Measurements from ENCODE around the gene SAE1. TPM values are rescaled to one million over a fixed set of nuclear protein-coding genes. Genes with fewer than 3 reads are reported as not detected.
A peak's percentile ranks its signal among the peaks of the same experiment; 100 is the strongest.

The SAE1 gene
- total and polyA plus RNA-seq, 12 donors: 19.0 to 77.6 (median 49.7) TPM

DNA sequence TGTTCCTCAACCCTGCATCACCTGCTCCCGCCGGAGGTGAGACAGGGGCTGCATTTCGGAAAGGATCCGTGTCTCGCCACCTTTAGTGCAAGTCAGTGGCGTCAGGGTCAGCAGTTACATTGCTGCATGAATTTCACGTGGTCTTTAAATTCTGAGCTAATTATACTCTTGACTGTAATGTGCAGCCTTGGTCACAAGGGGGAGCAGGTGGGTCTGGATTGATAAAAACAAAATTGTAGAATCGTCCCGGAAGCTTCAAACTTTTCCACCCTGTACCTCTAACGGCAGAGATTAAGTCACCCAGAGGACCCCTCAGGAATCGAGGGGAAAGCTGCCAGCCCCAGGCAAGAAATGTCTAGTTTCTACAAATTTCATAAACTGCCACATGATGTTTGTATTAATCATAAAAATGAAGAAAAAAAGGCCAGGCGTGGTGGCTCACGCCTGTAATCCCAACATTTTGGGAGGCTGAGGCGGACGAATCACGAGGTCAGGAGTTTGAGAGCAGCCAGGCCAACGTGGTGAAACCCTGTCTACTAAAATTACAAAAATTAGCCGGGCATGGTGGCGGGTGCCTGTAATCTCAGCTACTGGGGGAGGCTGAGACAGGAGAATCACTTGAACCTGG, 80.2 kb downstream of the SAE1 start:
- Histone ChIP-seq H3K4me3 (no peak overlapping the region), H3K27ac (peak overlapping the region in 1 of 5 donors; percentile 13), H3K4me1 (replicated peaks in 1 of 2) (peaks cover 3 to 8% of the 10 kb centered on the region in 2 donors), H3K27me3 (no peaks in the 10 kb centered on the region), H3K9me3 (replicated peaks in 1 of 3) (no peaks in the 10 kb centered on the region), H3K36me3 (replicated peaks in 1 of 2) (peaks cover 0 to 18% of the 10 kb centered on the region in 2 donors)
- WGBS, 4 donors: 26 to 34% (median 31%) methylated on average over 16 to 19 of the region's 19 CpGs
- intact Hi-C loops (cut with DNase I): no loop called here
- DNase-seq: peak; percentile 79 to 95 (median 89)
- no peak for TF ChIP-seq POLR2A (IDR thresholded peaks at IDR 0.05)
- TF ChIP-seq, protein P1, sequence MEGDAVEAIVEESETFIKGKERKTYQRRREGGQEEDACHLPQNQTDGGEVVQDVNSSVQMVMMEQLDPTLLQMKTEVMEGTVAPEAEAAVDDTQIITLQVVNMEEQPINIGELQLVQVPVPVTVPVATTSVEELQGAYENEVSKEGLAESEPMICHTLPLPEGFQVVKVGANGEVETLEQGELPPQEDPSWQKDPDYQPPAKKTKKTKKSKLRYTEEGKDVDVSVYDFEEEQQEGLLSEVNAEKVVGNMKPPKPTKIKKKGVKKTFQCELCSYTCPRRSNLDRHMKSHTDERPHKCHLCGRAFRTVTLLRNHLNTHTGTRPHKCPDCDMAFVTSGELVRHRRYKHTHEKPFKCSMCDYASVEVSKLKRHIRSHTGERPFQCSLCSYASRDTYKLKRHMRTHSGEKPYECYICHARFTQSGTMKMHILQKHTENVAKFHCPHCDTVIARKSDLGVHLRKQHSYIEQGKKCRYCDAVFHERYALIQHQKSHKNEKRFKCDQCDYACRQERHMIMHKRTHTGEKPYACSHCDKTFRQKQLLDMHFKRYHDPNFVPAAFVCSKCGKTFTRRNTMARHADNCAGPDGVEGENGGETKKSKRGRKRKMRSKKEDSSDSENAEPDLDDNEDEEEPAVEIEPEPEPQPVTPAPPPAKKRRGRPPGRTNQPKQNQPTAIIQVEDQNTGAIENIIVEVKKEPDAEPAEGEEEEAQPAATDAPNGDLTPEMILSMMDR (IDR thresholded peaks at IDR 0.05): peak; percentile 74 to 93 (median 88)

DNA sequence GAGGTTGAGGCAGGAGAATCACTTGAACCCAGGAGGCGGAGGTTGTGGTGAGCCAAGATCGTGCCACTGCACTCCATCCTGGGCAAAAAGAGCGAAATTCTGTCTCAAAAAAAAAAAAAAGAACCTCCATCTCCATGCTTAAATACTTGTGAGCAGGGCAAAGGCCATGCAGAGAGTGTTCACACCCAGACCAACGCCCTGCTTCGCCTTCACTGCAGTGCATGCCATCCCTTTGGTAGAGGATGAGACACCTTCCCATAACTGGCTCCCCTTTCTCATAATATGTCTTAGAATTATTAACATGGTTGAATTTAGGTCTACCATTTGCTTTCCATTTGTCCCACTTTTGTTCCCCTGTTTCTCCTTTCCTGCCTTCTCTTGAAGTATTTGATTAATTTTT, 84.9 kb downstream of the SAE1 start:
- no peaks in the 10 kb centered on the region for H3K27me3 ChIP-seq
- peaks cover 0 to 2% of the 10 kb centered on the region in 2 donors for H3K36me3 ChIP-seq (replicated peaks in 1 of 2)
- TF ChIP-seq POLR2A (IDR thresholded peaks at IDR 0.05): no peak
- TF ChIP-seq, protein P1 (IDR thresholded peaks at IDR 0.05): no peak
- no peaks in the 10 kb centered on the region for H3K9me3 ChIP-seq (replicated peaks in 1 of 3)
- WGBS, 4 donors: 89 to 99% (median 97%) methylated on average over 5 of the region's 5 CpGs
- intact Hi-C loops (cut with DNase I): no loop called here
- DNase-seq: no peak
- H3K27ac ChIP-seq: no peak overlapping the region
- H3K4me1 ChIP-seq (replicated peaks in 1 of 2): peaks cover 3 to 5% of the 10 kb centered on the region in 2 donors
- H3K4me3 ChIP-seq: no peak overlapping the region

DNA sequence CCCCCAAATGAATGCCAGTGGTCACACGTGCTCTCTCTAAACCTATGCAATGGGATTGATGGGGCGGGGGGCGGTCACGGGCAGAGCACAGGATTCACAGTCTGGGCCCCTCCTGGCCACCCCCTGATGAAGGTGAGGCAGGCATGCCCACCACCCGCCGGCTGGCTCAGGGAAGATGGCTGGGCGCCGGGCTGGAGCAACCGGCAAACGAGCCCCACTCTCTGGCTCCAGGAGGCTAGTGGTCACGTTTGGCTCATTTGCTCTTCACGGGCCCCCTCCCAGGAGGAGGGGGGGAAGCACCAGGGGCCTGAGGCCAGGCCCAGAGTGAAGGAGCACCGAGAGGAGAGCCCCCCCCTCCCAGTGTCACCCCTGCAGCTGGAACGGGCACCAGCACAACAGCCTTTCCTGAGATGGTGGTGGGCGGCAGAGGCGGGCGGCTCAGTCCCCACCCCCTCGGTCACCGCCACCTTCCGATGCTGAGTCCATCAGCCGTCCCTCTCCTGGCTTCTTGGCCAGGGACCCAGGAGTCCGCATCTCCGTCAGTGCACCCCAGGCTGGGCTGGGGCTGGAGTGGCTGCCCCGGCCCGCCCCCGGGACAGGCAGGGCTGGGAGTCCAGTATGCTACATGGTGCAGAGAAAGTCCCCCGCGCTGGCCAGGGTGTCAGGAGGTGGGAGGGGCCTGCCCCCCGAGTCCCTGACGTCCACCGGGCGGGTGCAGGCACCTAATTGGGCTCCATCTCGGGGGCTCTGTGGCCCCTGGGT, 90.6 kb downstream of the SAE1 start:
- Histone ChIP-seq H3K36me3 (replicated peaks in 1 of 2) (peaks cover 0 to 20% of the 10 kb centered on the region in 2 donors), H3K9me3 (replicated peaks in 1 of 3) (no peaks in the 10 kb centered on the region), H3K4me1 (replicated peaks in 1 of 2) (peaks cover 1 to 6% of the 10 kb centered on the region in 2 donors), H3K27ac (no peak overlapping the region), H3K4me3 (no peak overlapping the region), H3K27me3 (no peaks in the 10 kb centered on the region)
- DNase-seq: no peak
- intact Hi-C loops (cut with DNase I): no loop called here
- 74 to 88% (median 85%) methylated on average over 11 to 33 of the region's 33 CpGs for WGBS, 4 donors
- TF ChIP-seq POLR2A (IDR thresholded peaks at IDR 0.05): no peak
- TF ChIP-seq, protein P1 (IDR thresholded peaks at IDR 0.05): no peak

DNA sequence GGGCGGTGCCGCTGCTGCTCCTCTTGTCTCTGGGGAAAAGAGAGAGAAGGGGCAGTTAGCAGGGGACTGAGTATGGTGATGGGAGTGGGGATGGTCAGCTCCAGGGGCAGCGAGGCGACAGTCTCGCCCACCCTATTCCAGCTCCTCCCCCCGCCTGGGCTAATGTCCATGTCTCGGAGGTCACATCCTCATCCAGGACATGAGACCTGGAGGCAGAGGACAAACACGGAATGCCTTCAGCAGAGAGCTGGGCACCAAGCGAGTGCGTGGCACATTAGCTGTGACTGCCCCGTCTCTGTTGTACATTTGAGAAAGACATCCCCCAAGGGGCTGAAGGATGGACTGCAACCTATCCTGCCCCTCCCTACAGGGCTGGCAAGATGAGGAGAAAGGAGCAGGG, 91.3 kb downstream of the SAE1 start:
- intact Hi-C loops (cut with DNase I): no loop called here
- Histone ChIP-seq H3K36me3 (replicated peaks in 1 of 2) (peaks cover 0 to 20% of the 10 kb centered on the region in 2 donors), H3K27ac (no peak overlapping the region), H3K4me3 (no peak overlapping the region), H3K4me1 (replicated peaks in 1 of 2) (peaks cover 8 to 12% of the 10 kb centered on the region in 2 donors), H3K9me3 (replicated peaks in 1 of 3) (no peaks in the 10 kb centered on the region), H3K27me3 (no peaks in the 10 kb centered on the region)
- no peak for TF ChIP-seq POLR2A (IDR thresholded peaks at IDR 0.05)
- TF ChIP-seq, protein P1 (IDR thresholded peaks at IDR 0.05): no peak
- no peak for DNase-seq
- WGBS, 4 donors: 88 to 95% (median 92%) methylated on average over 9 to 11 of the region's 11 CpGs
